MM.1S (cell line): Measurements from ENCODE around the gene RAI1.
A peak's percentile ranks its signal among the peaks of the same experiment; 100 is the strongest.

Experiments
- DNase-seq: peaks from one replicate; pipeline ENCODE4 v3.0.0-alpha.2; 2015
- H2AFZ ChIP-seq: fragments of 300-600 bp; sonication (generic); 2 replicates; pipeline ENCODE4 v1.6.0; 2016; ENCODE audit warnings: antibody characterized with exemption, low read length
- H3F3A ChIP-seq: fragments of 300-600 bp; sonication (generic); 2 replicates; pipeline ENCODE4 v1.6.1; 2016; ENCODE audit warnings: mild to moderate bottlenecking, antibody characterized with exemption, low read length, moderate library complexity, mixed read lengths; ENCODE audit not compliant: insufficient read depth
- H3K27ac ChIP-seq: fragments of 300-600 bp; sonication (generic); 2 replicates; pipeline ENCODE4 v1.5.1; 2016; ENCODE audit warnings: mild to moderate bottlenecking, low read length
- H3K27me3 ChIP-seq: fragments of 300-600 bp; sonication (generic); replicated peaks from 2 replicates; pipeline ENCODE4 v1.6.0; 2016; ENCODE audit warnings: low read length; ENCODE audit not compliant: insufficient read depth
- H3K36me3 ChIP-seq: fragments of 300-600 bp; sonication (generic); replicated peaks from 2 replicates; pipeline ENCODE4 v1.6.1; 2016; ENCODE audit warnings: mild to moderate bottlenecking, low read length, mixed read lengths; ENCODE audit not compliant: insufficient read depth
- H3K4me1 ChIP-seq: fragments of 300-600 bp; sonication (generic); 2 replicates; pipeline ENCODE4 v1.6.1; 2016; ENCODE audit warnings: low read length, mixed read lengths
- H3K4me2 ChIP-seq: fragments of 300-600 bp; sonication (generic); 2 replicates; pipeline ENCODE4 v1.6.0; 2016; ENCODE audit warnings: low read depth, low read length
- H3K4me3 ChIP-seq: fragments of 300-600 bp; sonication (generic); 2 replicates; pipeline ENCODE4 v1.5.1; 2016; ENCODE audit warnings: low read length, mixed read lengths
- H3K79me2 ChIP-seq: fragments of 300-600 bp; sonication (generic); 2 replicates; pipeline ENCODE4 v1.6.1; 2016; ENCODE audit warnings: mixed run types, low read length, mixed read lengths
- H3K9ac ChIP-seq: fragments of 300-600 bp; sonication (generic); 2 replicates; pipeline ENCODE4 v1.6.1; 2016; ENCODE audit warnings: low read length, mixed read lengths
- H3K9me2 ChIP-seq: fragments of 300-600 bp; sonication (generic); replicated peaks from 2 replicates; pipeline ENCODE4 v1.6.1; 2016; ENCODE audit warnings: mild to moderate bottlenecking, low read length, mixed read lengths; ENCODE audit not compliant: insufficient read depth
- H3K9me3 ChIP-seq: fragments of 300-600 bp; sonication (generic); replicated peaks from 2 replicates; pipeline ENCODE4 v1.6.1; 2016; ENCODE audit warnings: mild to moderate bottlenecking, low read length, mixed read lengths; ENCODE audit not compliant: insufficient read depth
- H4K20me1 ChIP-seq: fragments of 300-600 bp; sonication (generic); 2 replicates; pipeline ENCODE4 v1.6.1; 2016; ENCODE audit warnings: mild to moderate bottlenecking, low read length, moderate library complexity, mixed read lengths; ENCODE audit not compliant: insufficient read depth
- EZH2 ChIP-seq: fragments of 300-600 bp; sonication (generic); optimal IDR thresholded peaks from 2 replicates; pipeline ENCODE3; 2017; ENCODE audit warnings: low read depth, mild to moderate bottlenecking, antibody characterized with exemption, low read length, mixed read lengths
- EZH2phosphoT487 ChIP-seq: fragments of 300-600 bp; sonication (generic); IDR thresholded peaks from 2 replicates; pipeline ENCODE4 v1.6.1; 2018; ENCODE audit warnings: antibody characterized with exemption, low read length
- TF ChIP-seq, protein P1 (sequence below): fragments of 300-600 bp; sonication (generic); IDR thresholded peaks from 2 replicates; pipeline ENCODE4 v1.5.1; 2016; ENCODE audit warnings: antibody characterized with exemption, low read length, mixed read lengths

Gene RAI1

GRCh38 chr17:17692353-17693252 lies 11.3 kb downstream of the RAI1 start:
- TF ChIP-seq EZH2 = no peak
- no peak for TF ChIP-seq EZH2phosphoT487
- TF ChIP-seq, protein P1, sequence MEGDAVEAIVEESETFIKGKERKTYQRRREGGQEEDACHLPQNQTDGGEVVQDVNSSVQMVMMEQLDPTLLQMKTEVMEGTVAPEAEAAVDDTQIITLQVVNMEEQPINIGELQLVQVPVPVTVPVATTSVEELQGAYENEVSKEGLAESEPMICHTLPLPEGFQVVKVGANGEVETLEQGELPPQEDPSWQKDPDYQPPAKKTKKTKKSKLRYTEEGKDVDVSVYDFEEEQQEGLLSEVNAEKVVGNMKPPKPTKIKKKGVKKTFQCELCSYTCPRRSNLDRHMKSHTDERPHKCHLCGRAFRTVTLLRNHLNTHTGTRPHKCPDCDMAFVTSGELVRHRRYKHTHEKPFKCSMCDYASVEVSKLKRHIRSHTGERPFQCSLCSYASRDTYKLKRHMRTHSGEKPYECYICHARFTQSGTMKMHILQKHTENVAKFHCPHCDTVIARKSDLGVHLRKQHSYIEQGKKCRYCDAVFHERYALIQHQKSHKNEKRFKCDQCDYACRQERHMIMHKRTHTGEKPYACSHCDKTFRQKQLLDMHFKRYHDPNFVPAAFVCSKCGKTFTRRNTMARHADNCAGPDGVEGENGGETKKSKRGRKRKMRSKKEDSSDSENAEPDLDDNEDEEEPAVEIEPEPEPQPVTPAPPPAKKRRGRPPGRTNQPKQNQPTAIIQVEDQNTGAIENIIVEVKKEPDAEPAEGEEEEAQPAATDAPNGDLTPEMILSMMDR = no peak
- H3K4me2 ChIP-seq = peak overlapping the region; percentile 19; the same call in 1 of the 2 replicates
- H2AFZ ChIP-seq = no peak overlapping the region
- no peaks in the 10 kb centered on the region for H3K27me3 ChIP-seq
- no peak for DNase-seq
- peaks cover 94% of the 10 kb centered on the region for H3K79me2 ChIP-seq
- no peak overlapping the region for H3K4me3 ChIP-seq
- no peaks in the 10 kb centered on the region for H3K36me3 ChIP-seq
- peaks cover 25% of the 10 kb centered on the region for H3K4me1 ChIP-seq
- no peaks in the 10 kb centered on the region for H3K9me2 ChIP-seq
- no peaks in the 10 kb centered on the region for H3K9me3 ChIP-seq
- no peak overlapping the region for H3K9ac ChIP-seq
- peaks cover 9% of the 10 kb centered on the region; the same call in 1 of the 2 replicates for H3F3A ChIP-seq
- H4K20me1 ChIP-seq = no peaks in the 10 kb centered on the region
- peak overlapping the region; percentile 38; the same call in 1 of the 2 replicates for H3K27ac ChIP-seq

DNA sequence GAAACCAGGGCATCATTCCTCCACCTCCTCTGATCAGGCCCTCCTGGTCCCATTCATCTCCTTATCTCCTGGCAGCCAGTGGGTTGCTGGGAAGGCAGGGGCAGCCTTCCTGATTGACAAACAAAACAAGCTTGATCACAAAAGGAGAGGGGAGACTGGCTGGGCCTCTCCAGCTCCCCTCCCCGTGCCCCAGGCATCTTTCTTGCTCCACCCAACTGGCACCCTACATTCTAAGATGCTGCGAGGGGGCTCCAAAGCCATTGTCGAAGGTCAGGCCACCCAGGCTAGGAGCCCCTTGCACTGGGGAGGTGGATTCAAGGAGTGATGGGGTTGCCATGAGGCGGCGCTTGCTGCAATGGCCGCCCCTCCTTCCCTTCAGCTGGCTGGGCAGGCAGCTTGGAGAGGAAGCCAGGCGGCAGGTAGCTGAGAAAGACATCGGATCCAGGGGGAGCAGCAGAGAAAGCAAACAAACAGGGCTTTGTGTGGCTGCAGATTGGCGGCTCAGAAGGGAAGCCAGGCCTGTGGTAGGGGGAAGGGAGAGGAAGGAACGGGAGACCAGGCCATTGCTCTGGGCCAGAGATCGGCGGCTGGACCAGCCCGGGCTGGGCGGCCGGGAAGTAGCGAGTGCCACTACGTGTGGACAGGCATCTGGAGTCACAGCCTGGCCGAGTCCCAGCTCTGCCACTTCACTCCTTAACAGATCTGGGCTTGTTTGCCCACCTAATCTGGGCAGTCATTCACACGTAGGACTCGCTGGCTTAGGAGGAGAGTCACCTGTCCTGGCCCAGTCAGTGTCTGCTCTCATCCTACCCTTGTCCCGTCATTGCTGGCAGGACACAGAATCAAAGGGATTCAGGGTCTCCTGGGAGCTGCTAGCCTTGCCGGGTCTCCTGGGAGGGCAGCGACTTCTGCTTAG lies 12.3 kb downstream of the RAI1 start:
- Histone ChIP-seq H3K27me3 (no peaks in the 10 kb centered on the region), H3K4me1 (peaks cover 25% of the 10 kb centered on the region), H3K4me3 (peak overlapping the region; percentile 60; the same call in 1 of the 2 replicates), H3K9me2 (no peaks in the 10 kb centered on the region), H3K27ac (peak overlapping the region; percentile 45; the same call in 1 of the 2 replicates), H3K9me3 (no peaks in the 10 kb centered on the region), H3K9ac (peak overlapping the region; percentile 67), H3K79me2 (peaks cover 95% of the 10 kb centered on the region), H3F3A (peaks cover 9% of the 10 kb centered on the region; the same call in 1 of the 2 replicates), H3K36me3 (no peaks in the 10 kb centered on the region), H2AFZ (peak overlapping the region; percentile 66), H4K20me1 (no peaks in the 10 kb centered on the region), H3K4me2 (peak overlapping the region; percentile 72)
- TF ChIP-seq, protein P1 = no peak
- TF ChIP-seq EZH2 (no peak), EZH2phosphoT487 (no peak)
- DNase-seq = no peak

- peak overlapping the region; percentile 98 for H3K4me2 ChIP-seq
- H3K9ac ChIP-seq = peak overlapping the region; percentile 82
- H2AFZ ChIP-seq = peak overlapping the region; percentile 86
- H3K4me1 ChIP-seq = peaks cover 25% of the 10 kb centered on the region
- H3K27me3 ChIP-seq = no peaks in the 10 kb centered on the region
- no peaks in the 10 kb centered on the region for H3K9me3 ChIP-seq
- peak overlapping the region; percentile 93 for H3K4me3 ChIP-seq
- H3K27ac ChIP-seq = peak overlapping the region; percentile 45; the same call in 1 of the 2 replicates
- H3K9me2 ChIP-seq = no peaks in the 10 kb centered on the region
- peaks cover 97% of the 10 kb centered on the region for H3K79me2 ChIP-seq
- H3K36me3 ChIP-seq = no peaks in the 10 kb centered on the region
- TF ChIP-seq, protein P1 = no peak
- TF ChIP-seq EZH2 (no peak), EZH2phosphoT487 (no peak)
- peak; percentile 63 for DNase-seq
- H4K20me1 ChIP-seq = no peaks in the 10 kb centered on the region
- peaks cover 9% of the 10 kb centered on the region; the same call in 1 of the 2 replicates for H3F3A ChIP-seq
Measured at GRCh38 chr17:17694169-17695081, 13.2 kb downstream of the RAI1 start.
